Fibroblast of villous mesenchyme (primary cell): ENCODE data around the gene TMEM181. TPM values are rescaled to one million over a fixed set of nuclear protein-coding genes. Genes with fewer than 3 reads are reported as not detected.
A peak's percentile ranks its signal among the peaks of the same experiment; 100 is the strongest.

Experiments used
- DNase-seq: peaks from one replicate; pipeline ENCODE4 v3.0.0-alpha.2; 2010; ENCODE audit warnings: low read depth
- H3K4me3 ChIP-seq: 2 replicates; pipeline ENCODE4 v1.5.1; 2011; ENCODE audit warnings: low read depth, mild to moderate bottlenecking, low read length
- CTCF ChIP-seq: IDR thresholded peaks from 2 replicates; pipeline ENCODE4 v1.5.1; 2012; ENCODE audit warnings: low read depth, mild to moderate bottlenecking, low read length; ENCODE audit not compliant: insufficient read depth
- total RNA-seq: library from RNA; depleted of rRNA; stranded (reverse); fragments of >200 nt; gene quantifications from 2 replicates; pipeline ENCODE4 v1.2.3, GENCODE V29; 2012

TMEM181 gene
- total RNA-seq, 1 donor, result 58.3 TPM

- DNase-seq, result no peak
- TF ChIP-seq CTCF, result no peak
- H3K4me3 ChIP-seq, result no peak overlapping the region
These were observed 1.2 kb upstream of the TMEM181 start for GRCh38 chr6:158558415-158559306.

DNA sequence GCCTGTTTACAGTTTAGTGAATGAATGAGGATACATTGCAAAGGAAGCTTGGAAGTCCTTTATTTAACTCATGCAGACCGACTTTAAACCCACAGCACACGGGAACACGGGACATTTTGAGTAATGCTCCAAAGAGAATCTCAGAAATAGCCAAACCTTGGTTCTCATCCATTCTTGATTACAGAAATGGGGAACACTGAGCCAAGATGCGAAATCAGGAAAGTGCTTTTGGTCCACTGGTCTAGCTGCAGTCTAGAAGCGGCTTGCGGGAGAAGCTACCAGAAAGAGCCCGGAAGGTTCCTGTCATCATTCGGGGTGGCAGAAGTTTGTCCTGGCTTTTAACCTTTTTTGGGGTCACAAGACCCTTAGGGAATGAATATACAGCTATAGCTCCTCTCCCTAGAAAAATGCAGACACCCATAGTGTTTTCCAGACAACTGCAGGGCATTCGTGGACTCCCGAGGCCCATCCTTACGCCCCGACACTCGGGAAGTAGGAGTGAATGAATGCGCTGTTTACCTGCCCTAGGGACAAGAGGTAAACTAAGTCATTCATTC is 475 bp upstream of the TMEM181 start:
- no peak for TF ChIP-seq CTCF
- DNase-seq, result no peak

GRCh38 chr6:158560836-158561320 is 987 bp downstream of the TMEM181 start:
- peak; percentile 39 for DNase-seq
- H3K4me3 ChIP-seq, result peak overlapping the region; percentile 84
- TF ChIP-seq CTCF, result no peak

More for the DNA sequence above, 475 bp upstream of the TMEM181 start:
- H3K4me3 ChIP-seq, result peak overlapping the region; percentile 55

DNA sequence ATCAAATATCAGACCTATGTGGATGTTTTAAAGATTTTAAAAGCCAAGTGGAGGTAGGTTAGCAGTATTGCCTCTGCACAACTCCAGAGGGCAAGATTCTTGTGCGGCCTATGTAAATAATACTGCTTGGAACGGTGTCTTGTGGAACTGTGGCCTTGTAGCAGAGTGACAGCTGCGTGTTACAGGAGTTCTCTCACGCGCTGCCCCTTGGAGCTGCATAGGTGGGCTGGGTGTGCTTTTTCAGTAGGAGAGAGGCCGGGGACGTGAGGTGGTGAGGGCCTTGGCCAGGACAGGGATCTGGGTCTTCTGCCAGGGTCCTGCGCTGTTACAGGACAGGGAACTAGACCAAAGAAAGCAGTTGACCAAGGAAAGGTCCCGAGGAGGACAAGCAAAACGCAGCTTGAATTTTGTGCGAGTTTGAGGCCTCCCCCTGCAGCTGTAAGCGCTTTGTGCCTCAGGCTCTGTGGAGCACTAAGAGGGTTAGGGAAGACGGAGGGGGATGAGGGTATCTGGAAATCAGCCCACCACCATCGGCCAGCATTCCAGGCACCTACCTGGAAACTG is 1.5 kb downstream of the TMEM181 start:
- no peak for TF ChIP-seq CTCF
- DNase-seq, result no peak
- H3K4me3 ChIP-seq, result peak overlapping the region; percentile 84

DNA sequence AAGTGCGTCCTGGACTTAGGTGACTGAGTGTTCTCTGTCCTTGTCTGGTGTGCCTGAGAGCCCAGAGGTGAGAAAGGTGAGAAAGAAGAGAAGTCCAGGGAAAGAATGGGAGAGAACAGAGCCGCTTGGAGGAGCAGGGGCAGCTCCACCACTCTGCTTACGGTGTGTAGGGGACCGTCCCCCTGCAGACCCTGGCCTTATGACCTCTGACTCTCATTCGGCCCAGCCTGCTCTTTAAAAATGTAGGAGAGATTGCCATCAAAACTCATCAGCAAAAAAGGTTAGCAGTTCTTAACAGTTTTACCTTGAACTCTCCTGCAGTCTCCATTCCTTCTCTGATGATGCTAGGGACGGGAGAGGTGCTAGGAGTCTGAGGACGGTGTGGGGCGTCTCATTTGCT is 2.0 kb downstream of the TMEM181 start:
- H3K4me3 ChIP-seq, result peak overlapping the region; percentile 84
- DNase-seq, result no peak
- no peak for TF ChIP-seq CTCF

DNA sequence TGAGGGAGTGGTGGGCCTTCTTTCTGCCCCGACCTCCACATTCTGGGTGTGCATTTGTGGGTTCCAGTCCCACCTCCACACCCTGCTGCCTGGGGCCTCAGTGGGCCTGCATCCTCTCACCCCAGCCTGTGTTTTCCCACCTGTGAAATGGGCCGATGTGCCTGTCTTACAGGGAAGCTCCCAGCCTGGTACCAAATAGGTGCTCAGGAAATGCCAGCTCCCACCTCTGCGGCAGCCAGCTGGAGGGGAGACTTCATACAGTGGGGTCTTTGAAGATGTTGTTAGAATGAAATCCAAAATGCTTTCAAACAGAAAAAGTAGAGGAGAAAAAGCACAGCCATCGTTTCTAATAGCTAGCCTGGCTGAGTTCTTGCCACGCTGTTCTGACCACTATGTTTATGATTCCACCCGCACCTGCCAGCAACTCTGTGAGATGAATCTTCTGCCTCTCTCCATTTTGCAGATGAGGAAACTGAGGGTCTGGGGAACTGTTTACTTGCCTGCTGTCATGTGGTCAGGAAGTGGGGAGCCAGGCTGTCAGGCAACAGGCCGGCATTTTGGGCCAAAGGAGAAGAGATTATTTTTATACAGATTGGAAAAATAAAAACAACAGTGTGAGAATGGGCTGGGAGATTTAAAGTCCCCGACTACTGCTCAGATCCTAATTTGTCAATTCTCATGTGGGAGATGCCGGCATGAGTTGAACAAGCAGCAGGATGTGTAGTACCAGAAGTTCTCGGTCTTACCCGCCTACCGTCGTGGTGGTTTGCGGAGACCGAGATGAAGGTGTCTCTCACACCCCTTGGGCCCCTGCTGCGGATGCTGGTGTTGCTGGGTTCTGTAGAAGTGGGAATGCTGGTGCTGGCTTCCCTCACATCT is 4.6 kb downstream of the TMEM181 start:
- no peak for TF ChIP-seq CTCF
- H3K4me3 ChIP-seq, result no peak overlapping the region
- DNase-seq, result no peak
